HG02852 (cell line): ENCODE results near the gene NYAP2.

Source experiments
- ATAC-seq: cut with Tn5 transposase; IDR thresholded peaks from one replicate; pipeline ENCODE4 v1.9.1; 2021; ENCODE audit warnings: mild to moderate bottlenecking, moderate library complexity; ENCODE audit not compliant: unreplicated experiment

NYAP2 gene

GRCh38 chr2:225425284-225425683 lies 25.8 kb downstream of the NYAP2 start:
- ATAC-seq, result no peak

DNA sequence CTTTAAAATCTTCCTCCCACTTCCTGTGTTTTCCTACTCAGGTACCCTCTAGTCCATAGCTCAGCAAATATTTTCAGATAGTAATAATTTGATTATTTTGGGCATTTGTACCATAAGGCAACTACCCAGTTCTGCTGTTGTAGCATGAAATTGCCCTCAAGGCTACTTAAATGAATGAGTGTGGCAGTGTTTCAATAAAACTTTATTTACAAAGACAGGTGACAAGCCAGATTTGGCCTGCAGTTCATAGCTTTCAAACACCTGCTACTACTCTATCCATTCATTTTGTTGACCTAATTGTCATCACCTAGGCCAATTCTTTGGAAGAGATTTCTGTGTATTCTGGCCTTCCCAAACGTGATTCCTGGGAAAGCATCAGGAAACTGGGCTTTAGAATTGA lies 28.9 kb downstream of the NYAP2 start:
- no peak for ATAC-seq

DNA sequence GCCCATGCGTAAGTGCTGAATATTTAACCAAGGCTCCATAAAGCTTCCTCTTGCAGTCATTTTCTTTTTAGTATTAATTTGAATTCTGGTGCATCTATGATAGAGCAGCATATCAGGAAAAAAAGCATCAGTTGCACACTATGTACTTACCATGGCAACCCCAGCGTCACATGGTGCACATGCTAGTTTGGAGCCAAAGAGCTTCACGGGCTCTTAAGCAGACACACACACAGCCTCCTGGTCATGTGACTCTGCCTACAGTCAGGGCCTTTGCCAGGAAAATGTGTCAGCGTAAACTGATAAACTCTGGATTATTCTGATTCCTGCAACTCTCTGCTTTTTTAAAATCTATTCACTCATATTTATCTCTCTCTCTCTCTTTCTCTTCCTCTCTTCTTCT lies 30.2 kb downstream of the NYAP2 start:
- ATAC-seq, result no peak

- ATAC-seq, result no peak
Measured at GRCh38 chr2:225431105-225431863, 31.8 kb downstream of the NYAP2 start.

DNA sequence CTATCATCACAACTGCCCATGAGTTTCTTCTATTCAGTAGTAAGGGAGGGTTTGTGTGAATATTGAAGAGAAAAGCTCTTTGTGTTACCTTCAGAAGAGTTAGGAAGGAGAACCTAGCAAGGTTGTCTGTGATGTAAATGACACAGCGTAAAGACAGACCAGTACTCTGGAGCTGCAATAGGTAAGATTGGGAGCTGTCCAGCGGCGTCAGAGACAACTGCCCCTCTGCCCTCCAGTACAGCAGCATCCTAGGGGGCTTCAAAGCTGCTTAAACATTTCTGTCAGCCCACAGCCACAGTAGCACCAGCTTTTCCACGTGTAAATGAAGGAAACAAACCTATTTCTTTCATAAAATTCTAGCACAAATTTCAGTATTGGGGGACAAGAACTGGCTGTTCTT lies 34.5 kb downstream of the NYAP2 start:
- ATAC-seq, result no peak

GRCh38 chr2:225437319-225437718 lies 37.8 kb downstream of the NYAP2 start:
- ATAC-seq, result no peak

DNA sequence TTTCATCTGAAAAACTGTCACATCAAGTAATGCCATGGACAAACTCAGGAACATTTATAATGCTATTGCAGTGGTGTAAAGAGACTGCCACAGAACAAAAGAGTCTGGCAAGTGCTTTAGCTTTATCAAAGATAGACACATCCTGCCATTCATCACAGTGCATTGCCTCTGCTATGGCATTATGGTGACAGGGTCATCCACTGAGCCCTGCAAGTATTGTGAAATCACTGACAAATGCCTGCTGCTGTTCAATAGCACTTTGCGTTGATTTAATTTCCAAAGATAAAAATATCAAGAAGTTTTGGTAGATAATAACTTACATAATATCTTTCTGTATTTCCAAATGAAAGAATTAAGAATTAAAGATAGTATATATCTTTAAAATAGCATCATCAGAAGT lies 38.7 kb downstream of the NYAP2 start:
- no peak for ATAC-seq

- ATAC-seq, result no peak
Measured at GRCh38 chr2:225452677-225453076, 53.2 kb downstream of the NYAP2 start.

DNA sequence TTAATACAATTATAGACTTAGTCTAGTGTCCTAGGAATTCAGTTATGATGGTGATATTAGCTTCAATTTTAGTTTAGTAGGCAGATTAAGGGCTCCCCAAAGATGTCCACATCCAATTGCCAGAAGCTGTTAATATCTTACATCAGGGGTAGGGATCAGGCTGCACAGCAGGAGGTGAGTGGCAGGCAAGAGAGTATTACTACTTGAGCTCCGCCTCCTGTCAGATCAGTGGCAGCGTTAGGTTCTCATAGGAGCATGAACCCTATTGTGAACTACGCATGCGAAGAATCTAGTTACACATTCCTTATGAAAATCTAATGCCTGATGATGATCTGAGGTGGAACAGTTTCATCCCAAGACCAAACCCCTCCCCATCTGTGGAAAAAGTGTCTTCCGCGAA lies 54.9 kb downstream of the NYAP2 start:
- ATAC-seq, result no peak

- ATAC-seq, result no peak
Measured at GRCh38 chr2:225456619-225457260, 57.2 kb downstream of the NYAP2 start.

DNA sequence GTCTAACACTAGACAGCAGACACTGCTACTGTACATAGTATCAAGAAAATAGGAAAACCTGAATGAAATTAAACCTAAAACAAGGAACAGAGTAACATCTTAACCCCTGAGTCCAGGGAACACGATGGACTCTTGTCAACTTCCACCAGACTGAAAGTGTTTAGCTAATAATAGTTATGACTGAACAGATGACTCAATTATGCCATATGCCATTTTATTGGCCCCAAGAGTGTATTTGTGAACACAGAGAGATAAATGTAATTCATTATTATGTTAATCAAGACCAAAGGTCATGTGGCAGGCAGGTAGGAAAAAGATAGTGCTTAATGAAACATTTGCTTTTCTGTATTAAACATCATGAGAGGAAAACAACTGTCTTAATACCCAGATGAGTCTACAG lies 58.0 kb downstream of the NYAP2 start:
- no peak for ATAC-seq

GRCh38 chr2:225458431-225459117 lies 59.1 kb downstream of the NYAP2 start:
- ATAC-seq, result no peak

DNA sequence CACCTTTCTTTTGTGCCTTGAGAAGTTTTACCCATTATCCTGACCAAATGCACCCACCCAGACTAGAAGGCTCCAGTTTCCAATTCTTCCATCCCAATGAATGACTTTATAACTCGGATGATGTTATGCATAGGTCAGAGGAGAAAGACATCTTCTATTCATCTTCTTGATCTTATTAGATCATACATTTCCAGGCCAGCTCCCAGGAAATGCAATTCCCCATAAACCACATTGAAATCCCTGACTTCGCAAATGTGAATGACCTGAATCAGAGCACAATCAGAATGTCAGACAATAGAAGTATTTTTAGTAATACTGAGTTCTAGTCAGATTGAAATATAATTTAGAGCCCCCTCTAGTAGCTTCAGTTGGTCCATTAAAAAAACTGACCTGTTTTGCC lies 62.9 kb downstream of the NYAP2 start:
- ATAC-seq, result no peak

DNA sequence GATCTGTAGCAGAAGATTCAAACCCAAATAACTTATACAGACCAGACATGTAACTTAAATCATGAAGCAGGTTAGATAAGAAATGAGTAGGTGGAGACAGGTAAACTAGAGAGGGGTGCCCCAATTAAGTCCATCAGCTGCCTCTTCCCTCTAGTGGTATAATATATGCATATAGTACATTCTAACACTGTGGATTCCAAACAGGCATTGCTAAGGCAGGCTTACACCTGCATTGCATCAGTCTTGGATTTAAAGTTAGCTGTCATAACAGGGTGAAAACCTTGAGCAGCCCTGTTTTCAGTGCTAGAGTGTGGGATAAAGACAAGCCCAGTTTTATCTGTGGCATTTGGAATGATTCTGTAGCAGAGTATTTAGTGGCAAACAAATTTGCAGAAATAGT lies 63.4 kb downstream of the NYAP2 start:
- ATAC-seq, result no peak

DNA sequence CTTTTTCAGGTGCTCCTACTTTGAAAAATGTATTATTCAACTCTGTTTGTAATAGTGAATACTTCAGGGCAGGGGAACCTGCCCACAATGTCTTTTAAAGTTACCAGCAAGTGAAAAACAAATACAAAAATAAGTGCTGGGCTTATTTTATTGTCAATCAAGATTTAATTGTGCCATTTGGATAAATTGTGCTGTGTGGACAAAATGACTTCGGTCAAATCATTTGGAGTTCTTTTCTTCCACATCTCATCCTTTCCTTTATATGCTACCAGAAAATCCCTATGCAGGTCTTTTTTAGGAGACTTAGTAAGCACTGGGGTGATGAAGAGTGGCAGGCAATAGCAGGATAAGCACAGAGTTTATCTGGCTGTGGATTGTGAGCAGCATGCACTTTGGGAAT lies 63.9 kb downstream of the NYAP2 start:
- no peak for ATAC-seq

GRCh38 chr2:225464346-225465025 lies 65.0 kb downstream of the NYAP2 start:
- ATAC-seq, result peak; percentile 67

- no peak for ATAC-seq
Measured at GRCh38 chr2:225465827-225466226, 66.3 kb downstream of the NYAP2 start.

GRCh38 chr2:225466891-225467604 lies 67.5 kb downstream of the NYAP2 start:
- ATAC-seq, result no peak

- ATAC-seq, result no peak
Measured at GRCh38 chr2:225468131-225468530, 68.6 kb downstream of the NYAP2 start.

DNA sequence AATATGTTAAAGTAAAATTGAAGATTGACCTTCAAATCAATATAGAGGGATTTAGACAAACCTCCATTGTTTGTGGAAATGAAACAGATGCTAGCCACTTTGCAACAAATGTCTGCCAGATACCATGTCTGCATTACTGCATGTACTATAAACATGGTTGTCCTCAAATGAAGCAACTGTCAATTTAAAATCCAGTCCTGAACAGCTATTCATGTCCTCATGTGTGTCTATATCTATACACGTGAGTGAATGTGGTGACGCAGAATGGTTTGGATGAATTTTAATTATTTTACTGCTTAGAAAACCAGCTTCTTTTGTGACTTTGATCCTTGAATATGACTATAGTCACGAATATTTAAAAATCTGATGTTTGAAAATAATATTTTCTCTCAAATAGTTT lies 71.5 kb downstream of the NYAP2 start:
- ATAC-seq, result no peak

DNA sequence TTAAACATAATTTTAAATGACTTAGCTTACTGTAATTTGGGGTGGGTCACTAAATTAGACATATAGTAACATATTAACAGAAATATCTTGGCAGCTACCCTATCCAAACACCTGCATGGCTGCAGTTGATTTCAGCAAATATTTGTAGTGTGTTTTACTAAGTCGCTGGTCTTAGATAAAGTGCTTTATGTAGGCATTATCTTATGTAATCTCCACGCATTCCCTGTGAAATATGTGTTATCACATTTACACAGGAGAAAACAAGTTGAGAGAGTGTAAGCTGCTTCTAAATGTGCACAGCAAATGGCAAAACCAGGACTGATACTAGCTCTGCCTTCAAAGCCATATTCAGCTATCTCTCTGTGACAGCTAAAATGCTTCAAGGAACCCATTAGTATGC lies 72.0 kb downstream of the NYAP2 start:
- no peak for ATAC-seq
